Transverse colon (tissue), 4 donors: Measurements from ENCODE around the gene VCX3B. TPM values are rescaled to one million over a fixed set of nuclear protein-coding genes. Genes with fewer than 3 reads are reported as not detected.
"Not testable (repeated sequence)": the region's sequence is repeated elsewhere in the genome, so short reads cannot be mapped to it uniquely, and the experiment has no call there.

ENCODE experiments used
- DNase-seq: peaks from one replicate; pipeline ENCODE4 v3.0.0-alpha.2; 2019
- H3K27ac ChIP-seq, 4 donors: fragments of 200-600 bp; sonication (generic); 2 replicates each; pipeline ENCODE4 v1.5.1; 2016 to 2018; ENCODE audit warnings: inconsistent platforms in 4 of 4
- H3K27me3 ChIP-seq: fragments of 200-600 bp; sonication (generic); 2 replicates; pipeline ENCODE4 v1.5.1; 2017; ENCODE audit warnings: inconsistent platforms
- H3K36me3 ChIP-seq, 4 donors: fragments of 200-600 bp; sonication (generic); 2 replicates each; pipeline ENCODE4 v1.5.1; 2017 to 2019; ENCODE audit warnings: inconsistent platforms in 4 of 4
- H3K4me1 ChIP-seq, 4 donors: fragments of 200-600 bp; sonication (generic); 2 replicates each; pipeline ENCODE4 v1.5.1; 2017 to 2020; ENCODE audit warnings: inconsistent platforms in 4 of 4
- H3K4me3 ChIP-seq, 4 donors: fragments of 200-600 bp; sonication (generic); 1 replicate in 1 of 4; 2 replicates in 3 of 4; pipeline versions ENCODE4 v1.5.1 to v1.6.1; 2017 to 2019; ENCODE audit warnings: inconsistent platforms in 4 of 4
- H3K9me3 ChIP-seq, 2 donors: fragments of 200-600 bp; sonication (generic); 2 replicates each; pipeline ENCODE4 v1.5.1; 2017 to 2019; ENCODE audit warnings: inconsistent platforms in 2 of 2
- CTCF ChIP-seq, 5 experiments: fragments of 200-600 bp in 3 of 5; fragments of 450-650 bp in 2 of 5; sonication (generic) in 3 of 5; IDR thresholded peaks; 1 replicate in 2 of 5; 2 replicates in 3 of 5; pipeline ENCODE4 v1.5.1; 2016 to 2017; ENCODE audit warnings: antibody characterized with exemption in 5 of 5, inconsistent platforms in 3 of 5, mild to moderate bottlenecking in 2 of 5, moderate library complexity in 1 of 5
- EP300 ChIP-seq: sonication (generic); formaldehyde crosslinking; IDR thresholded peaks from one replicate; pipeline ENCODE4 v1.6.1; 2017; ENCODE audit warnings: antibody characterized with exemption, low read depth
- POLR2A ChIP-seq: fragments of 450-650 bp; IDR thresholded peaks from one replicate; pipeline ENCODE4 v1.6.1; 2016; ENCODE audit warnings: antibody characterized with exemption, mild to moderate bottlenecking, moderate library complexity
- POLR2AphosphoS5 ChIP-seq, 3 donors: sonication (generic); formaldehyde crosslinking; IDR thresholded peaks; one replicate each; pipeline ENCODE4 v1.6.1; 2016; ENCODE audit warnings: antibody characterized with exemption in 3 of 3
- WGBS, 2 donors: methylation state at CpG; one replicate each; pipeline ENCODE4 v1.1.5; 2018; ENCODE audit warnings: low coverage in 1 of 2; 5-methylcytosine and 5-hydroxymethylcytosine counted together
- in situ Hi-C, 4 donors: fragments of 200-750 bp; cut with MboI; loops; one replicate each; pipeline versions ENCODE4 v1.15.0 to v1.15.1; 2017; ENCODE audit warnings: low sequenced_read_pairs in 3 of 4, low pct_ligation_motif_present in 1 of 4, low pct_unique_long_range_greater_than_20kb in 1 of 4
- intact Hi-C: fragments of 100-400 bp; cut with DNase I; formaldehyde crosslinking; loops from one replicate; pipeline ENCODE4 v1.15.1; 2023; ENCODE audit warnings: low total_unique reads
- total RNA-seq, 4 donors: library from RNA; depleted of rRNA; stranded (reverse); fragments of >200 nt; gene quantifications; one replicate each; pipeline ENCODE4 v1.1.0, GENCODE V29; 2016

Gene VCX3B
- total RNA-seq, 4 donors from 2014 or later, result not detected

DNA sequence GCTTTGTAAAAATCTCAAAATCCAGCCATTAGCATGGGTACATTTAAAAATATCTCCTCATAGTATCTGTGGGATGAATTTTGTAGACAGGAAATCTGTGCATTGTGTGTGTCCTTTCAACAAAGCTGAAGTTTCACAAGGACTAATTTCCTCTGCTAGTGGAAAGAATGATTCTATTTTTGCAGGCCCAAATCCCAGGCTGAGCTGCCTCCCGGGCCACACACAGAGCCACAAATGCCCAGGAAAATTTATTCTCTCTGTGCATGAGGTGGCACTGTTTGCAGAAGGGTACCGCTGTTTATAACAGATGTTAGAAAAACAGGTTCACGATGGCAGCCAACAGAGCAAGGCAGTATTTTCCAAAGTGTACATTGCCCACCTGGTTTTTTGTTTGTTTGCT, 11.0 kb upstream of the VCX3B start:
- WGBS, 2 donors, result 46% methylated on average over 3 of the region's 3 CpGs; no CpG with 5 or more reads in 1 of the 2 donors
- intact Hi-C loops (no loop called here), in situ Hi-C loops (no loop called here)
- H3K4me1 ChIP-seq, result no peaks in the 10 kb centered on the region
- no peak for TF ChIP-seq POLR2AphosphoS5 (IDR thresholded peaks at IDR 0.05)
- no peak for TF ChIP-seq POLR2A
- TF ChIP-seq CTCF (IDR thresholded peaks at IDR 0.05), result no peak
- TF ChIP-seq EP300, result no peak
- H3K9me3 ChIP-seq, result no peaks in the 10 kb centered on the region
- H3K27ac ChIP-seq, result no peak overlapping the region
- H3K4me3 ChIP-seq, result no peak overlapping the region
- no peak for DNase-seq
- H3K36me3 ChIP-seq, result no peaks in the 10 kb centered on the region
- no peaks in the 10 kb centered on the region for H3K27me3 ChIP-seq

- no peak for DNase-seq
- H3K4me1 ChIP-seq, result no peaks in the 10 kb centered on the region
- in situ Hi-C loops (no loop called here), intact Hi-C loops (no loop called here)
- TF ChIP-seq POLR2AphosphoS5 (IDR thresholded peaks at IDR 0.05), result no peak
- no peak for TF ChIP-seq CTCF (IDR thresholded peaks at IDR 0.05)
- TF ChIP-seq EP300, result no peak
- no peak for TF ChIP-seq POLR2A
- no peaks in the 10 kb centered on the region for H3K36me3 ChIP-seq
- H3K9me3 ChIP-seq, result no peaks in the 10 kb centered on the region
- 80% methylated on average over 4 of the region's 4 CpGs; no CpG with 5 or more reads in 1 of the 2 donors for WGBS, 2 donors
- H3K27ac ChIP-seq, result no peak overlapping the region
- H3K4me3 ChIP-seq, result no peak overlapping the region
- no peaks in the 10 kb centered on the region for H3K27me3 ChIP-seq
Observed at GRCh38 chrX:8455557-8455956, 9.1 kb upstream of the VCX3B start.

DNA sequence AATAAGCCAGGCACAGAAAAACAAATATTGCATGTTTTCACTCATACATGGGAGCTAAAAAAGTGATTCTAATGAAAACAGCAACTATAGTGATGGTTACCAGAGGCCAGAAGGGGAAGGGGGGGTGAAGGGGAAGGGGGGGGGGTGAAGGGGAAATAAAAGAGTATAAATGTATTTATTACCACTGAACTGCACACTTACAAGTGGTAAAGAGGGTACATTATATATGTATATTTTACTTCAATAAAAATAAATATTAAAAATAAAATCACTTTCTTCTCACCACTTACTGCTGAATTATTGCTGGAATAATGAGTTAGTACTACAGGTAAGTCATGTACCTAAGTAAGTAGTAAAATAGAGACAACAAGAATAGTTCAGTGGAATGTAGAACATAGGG, 2.1 kb upstream of the VCX3B start:
- in situ Hi-C loops (no loop called here), intact Hi-C loops (no loop called here)
- H3K4me1 ChIP-seq, result no peaks in the 10 kb centered on the region
- no peak for DNase-seq
- H3K27ac ChIP-seq, result no peak overlapping the region
- TF ChIP-seq EP300 (no peak), POLR2AphosphoS5 (IDR thresholded peaks at IDR 0.05) (no peak), POLR2A (no peak), CTCF (IDR thresholded peaks at IDR 0.05) (no peak)
- H3K9me3 ChIP-seq, result no peaks in the 10 kb centered on the region
- no peak overlapping the region for H3K4me3 ChIP-seq
- H3K27me3 ChIP-seq, result no peaks in the 10 kb centered on the region
- no peaks in the 10 kb centered on the region for H3K36me3 ChIP-seq

GRCh38 chrX:8484360-8484949, 19.8 kb downstream of the VCX3B start:
- H3K36me3 ChIP-seq, result no peaks in the 10 kb centered on the region
- no peaks in the 10 kb centered on the region for H3K4me1 ChIP-seq
- DNase-seq, result no peak
- TF ChIP-seq CTCF (IDR thresholded peaks at IDR 0.05) (no peak), POLR2A (no peak), POLR2AphosphoS5 (IDR thresholded peaks at IDR 0.05) (no peak), EP300 (no peak)
- intact Hi-C loops, result no loop called here
- H3K9me3 ChIP-seq, result no peaks in the 10 kb centered on the region
- WGBS, 2 donors, result 62% methylated on average over 8 of the region's 8 CpGs; no CpG with 5 or more reads in 1 of the 2 donors
- no peak overlapping the region for H3K27ac ChIP-seq
- in situ Hi-C loops, result no loop called here
- H3K27me3 ChIP-seq, result no peaks in the 10 kb centered on the region
- no peak overlapping the region for H3K4me3 ChIP-seq

DNA sequence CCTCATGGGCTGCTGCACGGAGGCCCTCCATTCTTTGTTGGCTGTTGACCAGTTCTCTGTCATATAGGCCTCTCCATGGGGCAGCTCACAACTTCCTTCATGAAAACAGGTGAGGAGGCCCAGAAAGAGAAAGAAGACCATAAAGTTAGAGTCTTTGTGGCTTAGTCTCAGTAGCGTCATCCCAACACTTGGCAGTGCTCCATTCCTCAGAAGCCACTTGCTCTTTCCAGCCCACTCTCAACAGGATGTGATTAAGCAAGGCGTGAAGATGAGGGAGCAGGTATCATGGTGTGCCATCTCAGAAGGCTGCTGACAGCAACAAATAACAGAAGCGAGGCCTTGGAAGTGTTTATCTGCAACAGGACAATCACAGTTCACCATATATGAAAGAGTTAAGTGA, 30.4 kb downstream of the VCX3B start:
- H3K27me3 ChIP-seq, in situ Hi-C loops, H3K36me3 ChIP-seq, H3K9me3 ChIP-seq, DNase-seq, H3K27ac ChIP-seq, H3K4me1 ChIP-seq, H3K4me3 ChIP-seq, intact Hi-C loops: not testable (repeated sequence)
- WGBS, 2 donors, result 66% methylated on average over 4 of the region's 4 CpGs; no CpG with 5 or more reads in 1 of the 2 donors
